Measurements from ENCODE around the gene ATP6V0A1. TPM values are rescaled to one million over a fixed set of nuclear protein-coding genes. Genes with fewer than 3 reads are reported as not detected.

ATP6V0A1 gene
- total and polyA plus RNA-seq, 4 experiments from 2014 or later = 3.9 to 15.9 (median 9.7) TPM

DNA sequence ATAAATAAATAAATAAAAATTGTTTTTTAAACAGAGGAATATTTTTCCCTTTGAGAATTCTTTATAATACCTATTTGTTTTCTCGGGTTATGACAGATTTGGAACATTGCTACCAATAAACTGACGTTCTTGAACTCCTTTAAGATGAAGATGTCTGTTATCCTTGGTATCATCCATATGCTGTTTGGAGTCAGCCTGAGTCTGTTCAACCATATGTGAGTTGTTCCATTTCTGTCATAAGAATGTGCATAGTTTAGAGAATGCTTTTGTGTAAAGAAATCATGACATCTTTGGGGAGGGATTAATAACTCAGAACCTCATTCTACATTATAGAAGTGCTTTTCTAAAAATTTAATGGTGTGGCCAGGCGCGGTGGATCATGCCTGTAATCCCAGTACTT is 40.1 kb downstream of the ATP6V0A1 start:
- Mint-ChIP-seq H3K9me3 (no peaks in the 10 kb centered on the region), H3K27ac (no peak overlapping the region), H3K4me3 (no peak overlapping the region), H3K27me3 (no peaks in the 10 kb centered on the region), H3K36me3 (peaks cover 14 to 22% of the 10 kb centered on the region in 2 donors), H3K4me1 (peaks cover 0 to 8% (median 2%) of the 10 kb centered on the region in 4 donors)
- intact Hi-C loops (cut with micrococcal nuclease) = no loop called here
- Histone ChIP-seq H3K36me3 (ENCODE audit: insufficient read depth, low read length) (peaks cover 6% of the 10 kb centered on the region), H3K4me3 (ENCODE audit: low read length in 2 of 2) (no peak overlapping the region), H3K9me3 (ENCODE audit: control insufficient read depth in 1 of 2, low read length in 2 of 2) (no peaks in the 10 kb centered on the region), H3K4me1 (ENCODE audit: insufficient read depth, low read length) (no peaks in the 10 kb centered on the region), H3K27me3 (ENCODE audit: insufficient read depth, low read length) (no peaks in the 10 kb centered on the region), H3K27ac (ENCODE audit: low read depth, low read length) (no peak overlapping the region)
- CTCF ChIA-PET (ENCODE audit: partially characterized antibody) = no interaction called here
- POLR2A ChIA-PET (ENCODE audit: partially characterized antibody) = no interaction called here
- no peak for DNase-seq

DNA sequence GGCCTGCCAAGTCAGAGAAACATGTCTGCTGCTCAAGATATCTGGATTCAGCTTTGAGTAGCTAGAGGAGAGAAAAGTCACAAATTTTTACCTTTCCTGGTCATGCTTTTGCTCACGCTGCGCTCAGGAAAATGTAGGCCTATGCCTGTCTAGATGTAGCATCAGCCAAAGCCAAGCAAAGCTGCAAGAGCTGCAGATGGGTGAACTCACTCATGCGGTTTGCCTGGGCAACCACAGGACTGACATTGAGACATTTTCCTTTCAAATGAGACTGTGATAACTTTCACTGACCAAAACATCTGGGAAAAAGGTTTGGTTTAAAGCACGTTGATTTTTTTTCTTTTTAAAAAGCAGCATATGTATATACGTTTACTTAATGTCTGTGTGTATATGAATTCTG is 43.4 kb downstream of the ATP6V0A1 start:
- H3K4me3 ChIP-seq (ENCODE audit: low read length in 2 of 2) = no peak overlapping the region
- no peak overlapping the region for H3K27ac ChIP-seq (ENCODE audit: low read depth, low read length)
- no peaks in the 10 kb centered on the region for H3K4me1 ChIP-seq (ENCODE audit: insufficient read depth, low read length)
- peaks cover 6% of the 10 kb centered on the region for H3K36me3 ChIP-seq (ENCODE audit: insufficient read depth, low read length)
- ChIA-PET POLR2A (ENCODE audit: partially characterized antibody) (no interaction called here), CTCF (ENCODE audit: partially characterized antibody) (no interaction called here)
- no peaks in the 10 kb centered on the region for H3K27me3 ChIP-seq (ENCODE audit: insufficient read depth, low read length)
- no peaks in the 10 kb centered on the region for H3K4me1 Mint-ChIP-seq
- H3K36me3 Mint-ChIP-seq = peaks cover 12 to 21% of the 10 kb centered on the region in 2 donors
- H3K9me3 Mint-ChIP-seq = no peaks in the 10 kb centered on the region
- H3K27me3 Mint-ChIP-seq = no peaks in the 10 kb centered on the region
- H3K27ac Mint-ChIP-seq = no peak overlapping the region
- no peak overlapping the region for H3K4me3 Mint-ChIP-seq
- DNase-seq = no peak
- H3K9me3 ChIP-seq (ENCODE audit: control insufficient read depth in 1 of 2, low read length in 2 of 2) = no peaks in the 10 kb centered on the region
- intact Hi-C loops (cut with micrococcal nuclease) = no loop called here

DNA sequence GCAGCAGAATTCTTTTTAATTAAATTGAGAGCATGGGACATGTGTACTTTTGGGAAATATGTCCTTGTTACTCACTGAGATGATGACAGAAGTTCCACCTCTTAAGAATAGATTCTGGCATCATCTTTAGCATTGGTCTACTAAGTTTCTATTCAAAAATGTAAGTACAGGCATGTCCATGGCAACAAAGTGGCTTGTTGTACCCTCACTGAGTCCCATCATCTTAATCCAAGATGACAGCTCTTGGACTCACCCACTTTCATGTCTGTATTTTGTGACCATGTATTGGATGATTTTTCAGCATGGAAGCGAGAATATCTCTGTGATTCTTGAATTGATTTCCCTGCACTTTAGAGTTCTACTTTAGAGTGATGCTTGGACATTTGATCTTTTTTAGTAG is 44.2 kb downstream of the ATP6V0A1 start:
- Histone ChIP-seq H3K4me1 (ENCODE audit: insufficient read depth, low read length) (no peaks in the 10 kb centered on the region), H3K27ac (ENCODE audit: low read depth, low read length) (no peak overlapping the region), H3K9me3 (ENCODE audit: control insufficient read depth in 1 of 2, low read length in 2 of 2) (no peaks in the 10 kb centered on the region), H3K27me3 (ENCODE audit: insufficient read depth, low read length) (no peaks in the 10 kb centered on the region), H3K4me3 (ENCODE audit: low read length in 2 of 2) (no peak overlapping the region), H3K36me3 (ENCODE audit: insufficient read depth, low read length) (peaks cover 6% of the 10 kb centered on the region)
- POLR2A ChIA-PET (ENCODE audit: partially characterized antibody) = no interaction called here
- no peak overlapping the region for H3K4me3 Mint-ChIP-seq
- DNase-seq = no peak
- no peaks in the 10 kb centered on the region for H3K27me3 Mint-ChIP-seq
- H3K36me3 Mint-ChIP-seq = peaks cover 12 to 24% of the 10 kb centered on the region in 2 donors
- H3K9me3 Mint-ChIP-seq = no peaks in the 10 kb centered on the region
- CTCF ChIA-PET (ENCODE audit: partially characterized antibody) = no interaction called here
- H3K27ac Mint-ChIP-seq = no peak overlapping the region
- H3K4me1 Mint-ChIP-seq = no peaks in the 10 kb centered on the region
- intact Hi-C loops (cut with micrococcal nuclease) = no loop called here

DNA sequence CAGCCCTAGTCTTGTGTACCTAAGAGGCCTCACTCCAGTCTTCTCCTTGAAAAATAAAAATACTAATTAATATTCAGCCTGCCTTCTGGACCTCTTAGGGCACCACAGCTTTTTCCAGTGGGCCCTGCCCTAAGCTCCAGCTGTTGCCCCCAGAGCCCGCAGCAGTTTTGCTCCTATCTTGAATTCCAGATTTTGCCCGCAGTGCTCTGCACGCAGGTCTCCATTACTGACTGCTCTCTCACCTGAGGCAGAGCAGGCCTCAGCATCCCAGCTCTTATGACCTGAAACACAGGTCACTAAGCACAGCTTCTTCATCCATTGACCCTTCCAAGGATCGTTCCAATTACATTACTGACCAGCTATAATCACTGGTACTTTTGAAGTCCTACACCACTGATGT is 49.0 kb downstream of the ATP6V0A1 start:
- peaks cover 5 to 16% of the 10 kb centered on the region in 2 donors for H3K36me3 Mint-ChIP-seq
- Histone ChIP-seq H3K4me1 (ENCODE audit: insufficient read depth, low read length) (no peaks in the 10 kb centered on the region), H3K27ac (ENCODE audit: low read depth, low read length) (no peak overlapping the region), H3K4me3 (ENCODE audit: low read length in 2 of 2) (no peak overlapping the region), H3K9me3 (ENCODE audit: control insufficient read depth in 1 of 2, low read length in 2 of 2) (no peaks in the 10 kb centered on the region), H3K36me3 (ENCODE audit: insufficient read depth, low read length) (no peaks in the 10 kb centered on the region), H3K27me3 (ENCODE audit: insufficient read depth, low read length) (no peaks in the 10 kb centered on the region)
- peaks cover 0 to 4% (median 0%) of the 10 kb centered on the region in 4 donors for H3K4me1 Mint-ChIP-seq
- intact Hi-C loops (cut with micrococcal nuclease) = no loop called here
- no peak for DNase-seq
- no peak overlapping the region for H3K27ac Mint-ChIP-seq
- H3K9me3 Mint-ChIP-seq = no peaks in the 10 kb centered on the region
- CTCF ChIA-PET (ENCODE audit: partially characterized antibody) = interaction anchor here (0.5 to 1.8 kb wide), 8 partner anchors 9 to 194 kb away, joined by 3 to 4 read pairs (median 3); no protein-coding TSS in a partner anchor
- H3K4me3 Mint-ChIP-seq = no peak overlapping the region
- H3K27me3 Mint-ChIP-seq = no peaks in the 10 kb centered on the region
- POLR2A ChIA-PET (ENCODE audit: partially characterized antibody) = no interaction called here

DNA sequence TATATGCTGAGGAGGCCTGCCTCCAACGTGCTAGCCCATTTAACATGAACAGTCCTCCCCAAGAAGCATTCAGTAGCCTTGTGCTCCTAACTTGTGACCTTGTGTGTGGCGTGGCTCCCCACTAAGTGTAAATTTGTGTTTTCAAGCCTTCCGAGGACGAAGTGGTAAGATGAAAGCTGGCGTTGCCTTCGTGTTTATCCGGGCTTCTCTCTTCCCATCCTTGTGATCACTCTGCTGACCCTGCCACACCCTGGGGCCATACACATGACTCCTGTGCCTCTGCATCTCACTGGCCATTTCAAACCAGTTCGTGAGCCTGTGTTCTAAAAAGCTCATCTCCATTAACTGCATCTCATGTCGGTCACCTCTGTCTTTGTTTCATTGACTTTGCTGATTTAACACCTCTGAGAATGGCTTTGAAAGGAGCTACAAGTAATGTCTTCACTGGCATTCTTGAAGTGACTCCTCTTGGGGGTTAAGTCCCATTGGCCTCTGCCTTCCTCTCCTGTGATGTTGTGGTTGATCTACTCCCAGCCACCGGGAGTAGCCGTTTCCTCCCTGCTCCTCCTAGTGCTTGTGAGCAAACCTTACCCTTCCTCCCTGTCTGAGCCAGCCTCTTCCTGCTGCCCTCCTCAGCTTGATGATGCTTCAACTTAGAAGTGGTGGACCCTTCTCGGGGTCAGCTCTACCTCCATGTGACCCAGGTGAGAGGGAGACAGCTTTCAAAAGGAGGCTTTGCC is 49.9 kb downstream of the ATP6V0A1 start:
- Histone ChIP-seq H3K9me3 (ENCODE audit: control insufficient read depth in 1 of 2, low read length in 2 of 2) (no peaks in the 10 kb centered on the region), H3K36me3 (ENCODE audit: insufficient read depth, low read length) (no peaks in the 10 kb centered on the region), H3K4me1 (ENCODE audit: insufficient read depth, low read length) (no peaks in the 10 kb centered on the region), H3K27me3 (ENCODE audit: insufficient read depth, low read length) (no peaks in the 10 kb centered on the region), H3K27ac (ENCODE audit: low read depth, low read length) (no peak overlapping the region), H3K4me3 (ENCODE audit: low read length in 2 of 2) (no peak overlapping the region)
- ChIA-PET CTCF (ENCODE audit: partially characterized antibody) (interaction anchor here (1.2 kb wide), 1 partner anchor 22 kb away, joined by 3 read pairs; no protein-coding TSS in a partner anchor), POLR2A (ENCODE audit: partially characterized antibody) (no interaction called here)
- peaks cover 0 to 4% (median 0%) of the 10 kb centered on the region in 4 donors for H3K4me1 Mint-ChIP-seq
- H3K27ac Mint-ChIP-seq = peak overlapping the region in 1 of 7 donors; percentile 32
- intact Hi-C loops (cut with micrococcal nuclease) = no loop called here
- no peaks in the 10 kb centered on the region for H3K9me3 Mint-ChIP-seq
- H3K4me3 Mint-ChIP-seq = no peak overlapping the region
- peaks cover 2 to 14% of the 10 kb centered on the region in 2 donors for H3K36me3 Mint-ChIP-seq
- no peaks in the 10 kb centered on the region for H3K27me3 Mint-ChIP-seq
- no peak for DNase-seq

DNA sequence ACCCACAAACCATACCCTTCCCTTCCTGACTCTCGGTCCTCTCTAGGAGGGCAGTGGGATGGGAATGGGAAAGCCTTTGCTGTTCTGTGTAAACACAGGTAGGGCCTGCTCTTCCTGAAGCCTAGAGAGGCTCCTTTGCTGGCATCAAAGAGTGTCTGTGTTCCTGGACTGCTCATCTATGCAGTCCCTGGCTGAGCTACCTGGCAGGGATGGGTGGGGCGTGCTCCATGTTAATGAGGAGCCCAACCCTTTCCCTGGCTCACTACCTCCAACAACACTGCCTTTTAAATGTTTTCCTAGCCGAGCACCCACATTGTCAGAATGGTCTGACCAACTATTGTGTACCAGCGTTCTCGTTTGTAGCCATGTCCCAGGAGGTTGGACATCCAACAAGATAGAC is 50.7 kb downstream of the ATP6V0A1 start:
- Mint-ChIP-seq H3K36me3 (peaks cover 2 to 8% of the 10 kb centered on the region in 2 donors), H3K4me1 (peaks cover 0 to 4% (median 0%) of the 10 kb centered on the region in 4 donors), H3K27me3 (no peaks in the 10 kb centered on the region), H3K27ac (no peak overlapping the region), H3K4me3 (no peak overlapping the region), H3K9me3 (no peaks in the 10 kb centered on the region)
- no peak for DNase-seq
- Histone ChIP-seq H3K4me1 (ENCODE audit: insufficient read depth, low read length) (no peaks in the 10 kb centered on the region), H3K9me3 (ENCODE audit: control insufficient read depth in 1 of 2, low read length in 2 of 2) (no peaks in the 10 kb centered on the region), H3K36me3 (ENCODE audit: insufficient read depth, low read length) (no peaks in the 10 kb centered on the region), H3K27me3 (ENCODE audit: insufficient read depth, low read length) (no peaks in the 10 kb centered on the region), H3K27ac (ENCODE audit: low read depth, low read length) (no peak overlapping the region), H3K4me3 (ENCODE audit: low read length in 2 of 2) (no peak overlapping the region)
- POLR2A ChIA-PET (ENCODE audit: partially characterized antibody) = no interaction called here
- intact Hi-C loops (cut with micrococcal nuclease) = no loop called here
- CTCF ChIA-PET (ENCODE audit: partially characterized antibody) = no interaction called here

DNA sequence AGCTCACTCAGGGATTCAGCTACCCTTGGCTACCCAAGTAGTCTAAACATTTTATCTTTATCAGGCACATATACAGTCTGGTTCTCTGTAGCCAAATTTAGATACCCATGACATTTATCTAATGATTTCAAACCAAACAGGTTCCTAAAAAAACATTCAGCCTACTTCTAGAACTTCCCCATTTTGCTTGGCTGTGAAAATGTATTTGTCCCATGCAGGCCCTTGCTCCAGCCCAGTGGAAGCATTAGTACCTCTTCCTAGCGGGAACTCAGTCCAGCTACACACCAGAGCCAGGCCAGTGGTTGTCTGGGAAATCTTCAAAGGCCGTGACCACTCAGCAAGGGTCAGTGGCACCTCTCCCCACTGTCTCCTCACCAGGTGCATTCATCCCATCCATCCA is 51.2 kb downstream of the ATP6V0A1 start:
- H3K36me3 Mint-ChIP-seq = peaks cover 2 to 8% of the 10 kb centered on the region in 2 donors
- Histone ChIP-seq H3K4me1 (ENCODE audit: insufficient read depth, low read length) (no peaks in the 10 kb centered on the region), H3K9me3 (ENCODE audit: control insufficient read depth in 1 of 2, low read length in 2 of 2) (no peaks in the 10 kb centered on the region), H3K27ac (ENCODE audit: low read depth, low read length) (no peak overlapping the region), H3K4me3 (ENCODE audit: low read length in 2 of 2) (no peak overlapping the region), H3K36me3 (ENCODE audit: insufficient read depth, low read length) (no peaks in the 10 kb centered on the region), H3K27me3 (ENCODE audit: insufficient read depth, low read length) (no peaks in the 10 kb centered on the region)
- H3K4me1 Mint-ChIP-seq = peaks cover 0 to 4% (median 0%) of the 10 kb centered on the region in 4 donors
- intact Hi-C loops (cut with micrococcal nuclease) = no loop called here
- no peaks in the 10 kb centered on the region for H3K27me3 Mint-ChIP-seq
- POLR2A ChIA-PET (ENCODE audit: partially characterized antibody) = interaction anchor here (0.7 kb wide), 1 partner anchor 303 kb away, joined by 3 read pairs; no protein-coding TSS in a partner anchor
- no peak overlapping the region for H3K27ac Mint-ChIP-seq
- no peaks in the 10 kb centered on the region for H3K9me3 Mint-ChIP-seq
- CTCF ChIA-PET (ENCODE audit: partially characterized antibody) = interaction anchor here (0.9 kb wide), 1 partner anchor 82 kb away, joined by 3 read pairs; no protein-coding TSS in a partner anchor
- no peak overlapping the region for H3K4me3 Mint-ChIP-seq
- no peak for DNase-seq

Measured in CD4-positive, alpha-beta memory T cell (primary cell).